Measurements from ENCODE around the gene ANKH.
A peak's percentile ranks its signal among the peaks of the same experiment; 100 is the strongest.

Gene ANKH

GRCh38 chr5:14908172-14908571, 36.6 kb upstream of the ANKH start:
- Histone ChIP-seq H3K4me1 (ENCODE audit: insufficient read depth, poor library complexity, severe bottlenecking) (peaks cover 3% of the 10 kb centered on the region), H3K36me3 (ENCODE audit: low read depth) (no peaks in the 10 kb centered on the region), H3K9me3 (ENCODE audit: severe bottlenecking) (no peaks in the 10 kb centered on the region), H3K27ac (ENCODE audit: poor library complexity, severe bottlenecking) (peak overlapping the region; percentile 51), H3K27me3 (ENCODE audit: insufficient read depth, poor library complexity, severe bottlenecking) (no peaks in the 10 kb centered on the region), H3K4me3 (ENCODE audit: severe bottlenecking) (no peak overlapping the region)
- ATAC-seq (ENCODE audit: low read depth) (peak; percentile 94), DNase-seq (ENCODE audit: low spot score) (no peak)
- TF ChIP-seq, protein P1, sequence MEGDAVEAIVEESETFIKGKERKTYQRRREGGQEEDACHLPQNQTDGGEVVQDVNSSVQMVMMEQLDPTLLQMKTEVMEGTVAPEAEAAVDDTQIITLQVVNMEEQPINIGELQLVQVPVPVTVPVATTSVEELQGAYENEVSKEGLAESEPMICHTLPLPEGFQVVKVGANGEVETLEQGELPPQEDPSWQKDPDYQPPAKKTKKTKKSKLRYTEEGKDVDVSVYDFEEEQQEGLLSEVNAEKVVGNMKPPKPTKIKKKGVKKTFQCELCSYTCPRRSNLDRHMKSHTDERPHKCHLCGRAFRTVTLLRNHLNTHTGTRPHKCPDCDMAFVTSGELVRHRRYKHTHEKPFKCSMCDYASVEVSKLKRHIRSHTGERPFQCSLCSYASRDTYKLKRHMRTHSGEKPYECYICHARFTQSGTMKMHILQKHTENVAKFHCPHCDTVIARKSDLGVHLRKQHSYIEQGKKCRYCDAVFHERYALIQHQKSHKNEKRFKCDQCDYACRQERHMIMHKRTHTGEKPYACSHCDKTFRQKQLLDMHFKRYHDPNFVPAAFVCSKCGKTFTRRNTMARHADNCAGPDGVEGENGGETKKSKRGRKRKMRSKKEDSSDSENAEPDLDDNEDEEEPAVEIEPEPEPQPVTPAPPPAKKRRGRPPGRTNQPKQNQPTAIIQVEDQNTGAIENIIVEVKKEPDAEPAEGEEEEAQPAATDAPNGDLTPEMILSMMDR (IDR thresholded peaks at IDR 0.05; ENCODE audit: poor library complexity, severe bottlenecking) = no peak

DNA sequence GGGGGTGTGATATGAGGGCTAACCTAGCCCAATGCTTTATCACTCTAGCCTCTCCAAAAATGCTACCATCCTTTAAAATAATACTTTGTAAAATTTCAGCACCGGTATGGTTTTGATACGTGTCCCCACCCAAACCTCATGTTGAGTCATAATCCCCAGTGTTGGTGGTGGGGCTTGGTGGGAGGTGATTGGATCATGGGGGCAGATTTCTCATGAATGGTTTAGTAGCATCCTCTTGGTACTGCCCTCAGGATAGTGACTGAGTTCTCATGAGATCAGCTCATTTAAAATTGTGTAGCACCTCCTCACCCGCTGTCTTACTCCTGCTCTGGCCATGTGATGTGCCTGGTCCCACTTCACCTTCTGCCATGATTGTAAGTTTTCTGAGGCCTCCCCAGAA, 35.0 kb upstream of the ANKH start:
- Histone ChIP-seq H3K4me1 (ENCODE audit: insufficient read depth, poor library complexity, severe bottlenecking) (peaks cover 3% of the 10 kb centered on the region), H3K4me3 (ENCODE audit: severe bottlenecking) (no peak overlapping the region), H3K27ac (ENCODE audit: poor library complexity, severe bottlenecking) (no peak overlapping the region), H3K27me3 (ENCODE audit: insufficient read depth, poor library complexity, severe bottlenecking) (no peaks in the 10 kb centered on the region), H3K36me3 (ENCODE audit: low read depth) (no peaks in the 10 kb centered on the region), H3K9me3 (ENCODE audit: severe bottlenecking) (no peaks in the 10 kb centered on the region)
- ATAC-seq (ENCODE audit: low read depth) = no peak
- DNase-seq (ENCODE audit: low spot score) = no peak
- TF ChIP-seq, protein P1 (IDR thresholded peaks at IDR 0.05; ENCODE audit: poor library complexity, severe bottlenecking) = no peak

DNA sequence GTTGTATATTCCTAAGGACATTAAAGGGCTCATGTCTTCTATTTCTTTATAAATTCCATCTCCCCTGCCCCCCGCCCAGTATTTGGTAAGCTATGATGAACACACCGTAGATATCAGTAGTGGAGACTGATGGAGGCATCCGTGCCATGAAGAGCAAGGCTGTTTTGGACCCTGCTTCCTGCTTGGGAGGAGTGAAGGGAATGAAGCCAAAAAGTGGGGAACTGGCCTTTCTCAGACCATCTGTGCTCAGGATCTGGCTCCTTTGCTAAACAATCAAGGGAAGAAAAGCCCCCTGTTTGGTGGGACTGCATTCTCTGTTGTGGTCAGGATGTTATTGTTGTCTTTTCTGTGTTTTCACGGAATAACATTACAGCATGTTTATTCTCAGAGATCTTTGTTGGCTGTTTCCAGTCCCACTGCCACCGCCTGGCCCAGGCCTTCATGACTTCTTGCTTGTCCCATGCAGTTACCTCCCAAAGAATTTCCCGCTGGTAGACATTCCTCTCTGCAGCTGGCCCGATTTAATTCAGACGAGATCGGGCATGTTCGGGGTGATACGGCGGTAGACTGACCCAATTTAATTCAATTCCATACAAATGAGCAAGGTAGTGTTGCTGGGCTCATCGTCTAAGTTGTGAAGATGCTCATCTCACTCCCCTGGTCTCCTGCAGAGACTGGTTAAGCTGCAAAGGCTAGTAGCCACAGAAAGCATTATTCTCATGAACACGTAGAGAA, 31.4 kb upstream of the ANKH start:
- H3K27ac ChIP-seq (ENCODE audit: poor library complexity, severe bottlenecking) = no peak overlapping the region
- no peaks in the 10 kb centered on the region for H3K9me3 ChIP-seq (ENCODE audit: severe bottlenecking)
- no peaks in the 10 kb centered on the region for H3K27me3 ChIP-seq (ENCODE audit: insufficient read depth, poor library complexity, severe bottlenecking)
- peak; percentile 58; the same call in 2 of the 3 replicates for ATAC-seq (ENCODE audit: low read depth)
- H3K4me3 ChIP-seq (ENCODE audit: severe bottlenecking) = no peak overlapping the region
- H3K4me1 ChIP-seq (ENCODE audit: insufficient read depth, poor library complexity, severe bottlenecking) = no peaks in the 10 kb centered on the region
- TF ChIP-seq, protein P1 (IDR thresholded peaks at IDR 0.05; ENCODE audit: poor library complexity, severe bottlenecking) = no peak
- no peaks in the 10 kb centered on the region for H3K36me3 ChIP-seq (ENCODE audit: low read depth)
- no peak for DNase-seq (ENCODE audit: low spot score)

DNA sequence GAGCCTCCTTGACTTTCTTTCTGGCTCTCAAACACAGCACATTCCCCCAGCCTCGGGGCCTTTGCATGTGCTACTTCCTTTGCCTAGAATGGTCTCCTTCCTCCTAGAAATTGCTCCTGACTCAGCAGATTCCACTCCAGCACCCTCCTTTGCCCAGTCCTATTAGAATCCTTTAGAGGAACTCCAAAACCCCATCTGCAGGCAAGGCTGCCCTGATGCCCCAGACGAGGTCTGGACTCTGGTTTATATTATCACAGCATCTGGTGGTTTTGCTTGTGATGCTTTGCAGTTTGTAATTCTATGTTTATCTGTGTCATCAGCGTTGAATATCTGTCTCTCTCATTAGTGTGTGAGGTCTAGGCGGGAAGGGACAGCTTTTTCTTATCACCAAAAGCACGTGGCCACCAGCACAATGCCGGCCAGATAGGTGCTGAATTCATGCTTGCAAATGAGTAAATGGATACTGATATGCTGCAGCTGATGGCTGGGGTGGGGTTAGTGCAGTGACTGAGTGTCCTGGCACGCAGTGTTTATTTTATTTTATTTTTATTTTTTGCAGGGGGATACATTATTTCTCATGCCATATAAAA, 30.0 kb upstream of the ANKH start:
- Histone ChIP-seq H3K4me1 (ENCODE audit: insufficient read depth, poor library complexity, severe bottlenecking) (no peaks in the 10 kb centered on the region), H3K9me3 (ENCODE audit: severe bottlenecking) (no peaks in the 10 kb centered on the region), H3K27me3 (ENCODE audit: insufficient read depth, poor library complexity, severe bottlenecking) (no peaks in the 10 kb centered on the region), H3K36me3 (ENCODE audit: low read depth) (no peaks in the 10 kb centered on the region), H3K27ac (ENCODE audit: poor library complexity, severe bottlenecking) (no peak overlapping the region), H3K4me3 (ENCODE audit: severe bottlenecking) (no peak overlapping the region)
- no peak for ATAC-seq (ENCODE audit: low read depth)
- TF ChIP-seq, protein P1 (IDR thresholded peaks at IDR 0.05; ENCODE audit: poor library complexity, severe bottlenecking) = no peak
- DNase-seq (ENCODE audit: low spot score) = no peak

All from RWPE2 (cell line).